C4-2B (cell line): Measurements from ENCODE around the gene PTPRD.

Experiments
- ZFX ChIP-seq: fragments of 450-650 bp; IDR thresholded peaks from 2 replicates; pipeline ENCODE4 v1.6.1; 2017
- TF ChIP-seq, protein P1 (sequence below): fragments of 450-650 bp; conservative IDR thresholded peaks from 2 replicates; pipeline ENCODE4 v1.5.1; 2017; ENCODE audit warnings: mild to moderate bottlenecking

DNA sequence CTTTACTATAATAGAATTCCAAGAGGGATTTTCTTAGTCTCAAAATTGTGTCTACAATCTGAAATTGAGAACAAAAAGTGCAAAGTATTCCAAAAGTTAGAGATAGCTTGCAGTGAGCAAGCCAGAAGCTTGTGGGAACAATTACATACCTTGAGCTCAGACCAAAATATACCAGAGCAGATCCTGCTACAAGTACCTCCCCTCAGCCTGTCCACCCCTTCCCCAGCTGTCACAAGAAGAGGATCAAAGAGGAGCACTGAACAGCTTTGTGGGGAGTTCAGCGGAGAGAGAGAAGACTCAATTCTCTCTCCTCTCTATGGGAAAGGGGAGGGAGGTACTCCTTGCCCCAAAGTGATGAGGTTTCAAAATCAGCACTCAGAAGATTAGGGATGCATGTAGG is 1944.1 kb downstream of the PTPRD start:
- TF ChIP-seq, protein P1, sequence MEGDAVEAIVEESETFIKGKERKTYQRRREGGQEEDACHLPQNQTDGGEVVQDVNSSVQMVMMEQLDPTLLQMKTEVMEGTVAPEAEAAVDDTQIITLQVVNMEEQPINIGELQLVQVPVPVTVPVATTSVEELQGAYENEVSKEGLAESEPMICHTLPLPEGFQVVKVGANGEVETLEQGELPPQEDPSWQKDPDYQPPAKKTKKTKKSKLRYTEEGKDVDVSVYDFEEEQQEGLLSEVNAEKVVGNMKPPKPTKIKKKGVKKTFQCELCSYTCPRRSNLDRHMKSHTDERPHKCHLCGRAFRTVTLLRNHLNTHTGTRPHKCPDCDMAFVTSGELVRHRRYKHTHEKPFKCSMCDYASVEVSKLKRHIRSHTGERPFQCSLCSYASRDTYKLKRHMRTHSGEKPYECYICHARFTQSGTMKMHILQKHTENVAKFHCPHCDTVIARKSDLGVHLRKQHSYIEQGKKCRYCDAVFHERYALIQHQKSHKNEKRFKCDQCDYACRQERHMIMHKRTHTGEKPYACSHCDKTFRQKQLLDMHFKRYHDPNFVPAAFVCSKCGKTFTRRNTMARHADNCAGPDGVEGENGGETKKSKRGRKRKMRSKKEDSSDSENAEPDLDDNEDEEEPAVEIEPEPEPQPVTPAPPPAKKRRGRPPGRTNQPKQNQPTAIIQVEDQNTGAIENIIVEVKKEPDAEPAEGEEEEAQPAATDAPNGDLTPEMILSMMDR: no peak
- no peak for TF ChIP-seq ZFX
